Measurements from ENCODE around the gene IGSF9.

Gene IGSF9

GRCh38 chr1:159938905-159939677 lies 6.3 kb downstream of the IGSF9 start:
- no peak for TF ChIP-seq CTCF (IDR thresholded peaks at IDR 0.05)

GRCh38 chr1:159938211-159938852 lies 7.1 kb downstream of the IGSF9 start:
- no peak for TF ChIP-seq CTCF (IDR thresholded peaks at IDR 0.05)

DNA sequence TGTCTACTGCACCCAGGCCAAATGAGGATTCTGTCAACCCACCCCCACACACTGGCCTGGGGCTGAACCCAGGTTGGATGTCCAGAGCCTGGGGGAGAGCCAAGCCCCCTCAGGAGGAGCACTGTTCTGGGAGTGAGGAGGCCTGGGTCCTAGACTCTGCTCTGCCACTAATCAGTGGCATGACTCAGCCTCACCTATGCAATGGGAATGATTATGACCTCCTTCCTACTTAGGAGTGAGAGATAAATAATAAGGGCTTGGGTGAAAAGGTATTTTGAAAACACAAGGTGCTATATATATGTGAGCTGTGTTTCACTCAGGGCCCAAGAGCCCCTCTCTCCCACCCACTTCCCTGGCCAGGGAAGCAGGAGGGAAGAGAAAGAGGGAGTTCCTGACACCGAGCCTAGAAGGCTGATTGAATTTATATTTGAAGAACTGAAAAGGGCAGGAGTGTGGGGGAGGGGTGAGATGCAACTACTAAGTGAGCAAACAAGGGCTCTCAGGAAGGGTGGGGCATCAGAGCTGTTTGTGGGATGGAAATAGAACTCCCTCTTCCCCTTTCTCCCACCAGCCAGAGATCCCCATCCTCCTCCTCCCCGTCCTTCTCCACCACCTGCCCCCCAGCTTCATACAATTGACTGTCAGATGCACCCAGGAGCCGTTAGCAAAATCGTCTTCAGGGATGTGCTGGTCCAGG lies 8.2 kb downstream of the IGSF9 start:
- no peak for TF ChIP-seq CTCF (IDR thresholded peaks at IDR 0.05)

GRCh38 chr1:159936273-159936904 lies 9.0 kb downstream of the IGSF9 start:
- TF ChIP-seq CTCF (IDR thresholded peaks at IDR 0.05) = peak; percentile 97

DNA sequence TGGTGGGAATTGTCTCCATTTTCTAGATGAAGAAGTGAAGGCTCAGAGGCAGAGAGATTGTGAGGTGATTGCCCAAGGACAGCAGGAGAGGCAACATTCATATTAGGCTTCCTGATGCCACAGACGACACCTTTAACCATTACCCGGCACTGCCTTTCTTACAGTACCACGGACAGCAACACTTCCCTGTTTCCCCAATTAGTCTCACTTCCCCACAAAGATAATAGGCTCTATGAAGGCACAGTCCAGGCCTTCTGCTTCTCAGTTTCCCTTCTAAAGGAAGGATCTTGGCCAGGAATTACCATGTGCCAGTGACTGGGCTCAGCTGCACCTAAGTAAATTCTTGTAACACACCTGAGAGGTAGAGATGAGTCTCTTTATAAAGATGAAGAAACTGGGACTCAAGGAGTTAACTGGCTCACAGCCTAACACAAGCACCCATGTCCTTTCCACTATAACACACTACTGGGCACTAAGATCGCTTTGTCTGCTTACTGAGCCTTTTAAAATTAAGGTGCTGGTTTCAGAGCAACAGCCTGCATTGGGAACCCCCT lies 9.6 kb downstream of the IGSF9 start:
- TF ChIP-seq CTCF (IDR thresholded peaks at IDR 0.05) = no peak

- TF ChIP-seq CTCF (IDR thresholded peaks at IDR 0.05) = no peak
Measured at GRCh38 chr1:159935305-159935704, 10.1 kb downstream of the IGSF9 start.

Measured in LNCAP (cell line).